HUES64 (cell line): Measurements from ENCODE around the gene HECTD1.
"Not testable (repeated sequence)": the region's sequence is repeated elsewhere in the genome, so short reads cannot be mapped to it uniquely, and the experiment has no call there.

ENCODE experiments used
- H3K27ac ChIP-seq: 2 replicates; pipeline ENCODE4 v1.7.0; 2013; ENCODE audit warnings: low read depth, low read length, inconsistent platforms
- H3K27me3 ChIP-seq: 2 replicates; pipeline ENCODE4 v1.6.1; 2013; ENCODE audit warnings: mild to moderate bottlenecking, low read length; ENCODE audit not compliant: insufficient read depth
- H3K36me3 ChIP-seq: 2 replicates; pipeline ENCODE4 v1.6.1; 2013; ENCODE audit warnings: mild to moderate bottlenecking, low read length; ENCODE audit not compliant: insufficient read depth
- H3K4me1 ChIP-seq: 2 replicates; pipeline ENCODE4 v1.6.1; 2013; ENCODE audit warnings: mild to moderate bottlenecking, low read length, moderate library complexity; ENCODE audit not compliant: insufficient read depth
- H3K4me3 ChIP-seq: 2 replicates; pipeline ENCODE4 v1.5.1; 2013; ENCODE audit warnings: mild to moderate bottlenecking, low read length, moderate library complexity
- H3K9ac ChIP-seq: 2 replicates; pipeline ENCODE4 v1.6.1; 2013; ENCODE audit warnings: mild to moderate bottlenecking, low read depth, low read length
- H3K9me3 ChIP-seq: 2 replicates; pipeline ENCODE4 v1.6.1; 2013; ENCODE audit warnings: low read depth, low read length; ENCODE audit not compliant: insufficient read depth
- WGBS: fragments of 150-250, 120-280 bp; methylation state at CpG from one replicate; pipeline ENCODE4 v1.1.7; 2013; ENCODE audit warnings: missing lambda C conversion rate; 5-methylcytosine and 5-hydroxymethylcytosine counted together

Gene HECTD1

GRCh38 chr14:31085027-31085426 lies 122.6 kb downstream of the HECTD1 start:
- H3K9ac ChIP-seq = no peak overlapping the region
- H3K9me3 ChIP-seq = no peaks in the 10 kb centered on the region
- H3K4me3 ChIP-seq = no peak overlapping the region
- no peak overlapping the region for H3K27ac ChIP-seq
- no peaks in the 10 kb centered on the region for H3K27me3 ChIP-seq
- H3K4me1 ChIP-seq = no peaks in the 10 kb centered on the region
- peaks cover 10% of the 10 kb centered on the region; the same call in 1 of the 2 replicates for H3K36me3 ChIP-seq
- WGBS = 95% methylated on average over 3 of the region's 3 CpGs

DNA sequence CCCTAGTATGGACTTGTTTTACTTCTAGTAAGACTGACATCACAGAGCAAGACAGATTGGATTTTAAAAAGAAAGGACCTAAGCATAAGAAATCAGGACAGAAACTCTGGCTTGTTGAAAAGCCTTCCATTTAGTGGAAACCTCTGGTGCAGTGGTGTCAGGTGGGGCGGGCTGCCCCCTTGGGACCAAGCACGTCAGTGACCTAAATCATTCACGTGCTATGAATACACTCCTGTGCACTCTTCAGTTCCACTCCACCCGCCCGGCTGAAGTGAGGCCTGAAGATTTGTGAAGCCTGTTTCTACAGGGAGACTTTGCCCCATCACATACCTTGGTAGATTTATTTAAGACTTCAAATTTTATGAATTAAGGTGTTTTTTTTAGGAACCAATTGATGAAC lies 123.2 kb downstream of the HECTD1 start:
- no peak overlapping the region for H3K4me3 ChIP-seq
- H3K9ac ChIP-seq = no peak overlapping the region
- no peak overlapping the region for H3K27ac ChIP-seq
- peaks cover 10% of the 10 kb centered on the region; the same call in 1 of the 2 replicates for H3K36me3 ChIP-seq
- no peaks in the 10 kb centered on the region for H3K9me3 ChIP-seq
- H3K27me3 ChIP-seq = no peaks in the 10 kb centered on the region
- 88% methylated on average over 5 of the region's 5 CpGs for WGBS
- H3K4me1 ChIP-seq = no peaks in the 10 kb centered on the region

DNA sequence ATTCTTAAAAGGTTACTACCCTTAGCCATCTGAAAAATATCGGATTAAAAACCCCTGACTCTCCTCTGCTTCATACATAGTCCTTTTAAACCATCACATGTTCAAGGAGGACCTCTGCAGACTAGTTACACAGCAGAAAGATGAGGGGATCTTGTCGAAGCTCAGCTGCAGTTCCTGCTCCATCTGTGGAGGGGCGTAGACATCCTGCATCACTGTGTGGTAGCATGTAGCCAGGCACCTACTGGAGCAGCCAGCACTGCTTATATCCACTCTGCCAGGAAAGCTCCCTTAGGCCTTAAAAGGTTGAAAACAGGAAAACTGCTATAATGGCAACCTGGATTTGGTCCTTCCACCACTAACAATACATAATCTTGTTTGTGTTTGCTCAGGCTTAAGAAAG lies 123.8 kb downstream of the HECTD1 start:
- H3K9ac ChIP-seq = no peak overlapping the region
- H3K36me3 ChIP-seq = peaks cover 10% of the 10 kb centered on the region; the same call in 1 of the 2 replicates
- H3K9me3 ChIP-seq = no peaks in the 10 kb centered on the region
- no peaks in the 10 kb centered on the region for H3K27me3 ChIP-seq
- no peak overlapping the region for H3K4me3 ChIP-seq
- no peaks in the 10 kb centered on the region for H3K4me1 ChIP-seq
- no peak overlapping the region for H3K27ac ChIP-seq
- 94% methylated on average over 3 of the region's 3 CpGs for WGBS

GRCh38 chr14:31080484-31080883 lies 127.1 kb downstream of the HECTD1 start:
- no peaks in the 10 kb centered on the region for H3K9me3 ChIP-seq
- H3K4me1 ChIP-seq = no peaks in the 10 kb centered on the region
- no peak overlapping the region for H3K27ac ChIP-seq
- H3K4me3 ChIP-seq = no peak overlapping the region
- H3K27me3 ChIP-seq = no peaks in the 10 kb centered on the region
- WGBS = 93% methylated on average over 4 of the region's 4 CpGs
- no peak overlapping the region for H3K9ac ChIP-seq
- peaks cover 14% of the 10 kb centered on the region; the same call in 1 of the 2 replicates for H3K36me3 ChIP-seq

DNA sequence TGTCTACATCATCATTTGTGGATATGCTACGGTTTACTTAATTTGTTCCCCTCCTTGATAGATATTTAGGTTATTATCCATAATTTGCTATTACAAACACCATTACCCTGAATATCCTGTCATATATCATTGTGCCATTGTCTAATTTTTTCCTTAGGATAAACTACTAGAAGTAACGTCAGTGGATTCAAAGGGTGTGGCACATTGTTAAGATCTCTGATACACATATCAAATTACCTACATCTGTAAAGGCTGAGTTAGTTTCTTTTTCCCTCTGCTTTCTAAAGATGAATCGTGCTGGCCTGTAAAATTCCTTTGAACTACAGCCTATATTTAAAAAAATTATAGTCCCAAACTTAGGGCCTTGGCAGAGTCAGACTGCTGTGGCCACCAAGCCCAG lies 127.5 kb downstream of the HECTD1 start:
- H3K9me3 ChIP-seq = peaks cover under 1% of the 10 kb centered on the region; the same call in 1 of the 2 replicates
- H3K4me3 ChIP-seq = no peak overlapping the region
- no peak overlapping the region for H3K27ac ChIP-seq
- no peak overlapping the region for H3K9ac ChIP-seq
- H3K4me1 ChIP-seq = no peaks in the 10 kb centered on the region
- no peaks in the 10 kb centered on the region for H3K27me3 ChIP-seq
- 90% methylated on average over 2 of the region's 3 CpGs for WGBS
- peaks cover 12% of the 10 kb centered on the region for H3K36me3 ChIP-seq

GRCh38 chr14:31078766-31079165 lies 128.8 kb downstream of the HECTD1 start:
- H3K36me3 ChIP-seq = peaks cover 15% of the 10 kb centered on the region

DNA sequence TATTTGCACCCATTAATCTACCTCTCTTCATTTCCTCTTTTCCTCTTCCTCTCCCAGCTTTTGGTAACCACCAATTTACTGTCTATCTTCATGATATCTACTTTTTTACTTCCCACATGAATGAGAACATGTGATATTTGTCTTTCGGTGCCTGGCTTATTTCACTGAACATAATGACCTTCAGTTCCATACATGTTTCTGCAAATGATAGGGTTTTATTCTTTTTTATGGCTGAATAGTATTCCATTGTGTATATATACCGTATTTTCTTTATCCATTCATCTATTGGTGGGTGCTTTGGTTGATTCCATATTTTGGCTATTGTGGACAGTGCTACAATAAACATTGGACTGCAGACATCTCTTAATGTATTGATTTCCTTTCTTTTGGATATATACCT lies 132.4 kb downstream of the HECTD1 start:
- H3K9me3 ChIP-seq = peaks cover 3% of the 10 kb centered on the region; the same call in 1 of the 2 replicates
- 100% methylated on average over 1 of the region's 2 CpGs for whole genome bisulfite sequencing
- H3K4me3 ChIP-seq = no peak overlapping the region
- H3K4me1 ChIP-seq = no peaks in the 10 kb centered on the region
- H3K27me3 ChIP-seq = no peaks in the 10 kb centered on the region
- no peak overlapping the region for H3K9ac ChIP-seq
- peaks cover 13% of the 10 kb centered on the region; the same call in 1 of the 2 replicates for H3K36me3 ChIP-seq
- no peak overlapping the region for H3K27ac ChIP-seq

More at GRCh38 chr14:31078766-31079165, 128.8 kb downstream of the HECTD1 start:
- Histone ChIP-seq H3K4me3 (no peak overlapping the region), H3K9ac (no peak overlapping the region), H3K4me1 (no peaks in the 10 kb centered on the region), H3K27ac (no peak overlapping the region), H3K27me3 (no peaks in the 10 kb centered on the region), H3K9me3 (peaks cover 3% of the 10 kb centered on the region; the same call in 1 of the 2 replicates)
- WGBS = 94% methylated on average over 2 of the region's 2 CpGs

DNA sequence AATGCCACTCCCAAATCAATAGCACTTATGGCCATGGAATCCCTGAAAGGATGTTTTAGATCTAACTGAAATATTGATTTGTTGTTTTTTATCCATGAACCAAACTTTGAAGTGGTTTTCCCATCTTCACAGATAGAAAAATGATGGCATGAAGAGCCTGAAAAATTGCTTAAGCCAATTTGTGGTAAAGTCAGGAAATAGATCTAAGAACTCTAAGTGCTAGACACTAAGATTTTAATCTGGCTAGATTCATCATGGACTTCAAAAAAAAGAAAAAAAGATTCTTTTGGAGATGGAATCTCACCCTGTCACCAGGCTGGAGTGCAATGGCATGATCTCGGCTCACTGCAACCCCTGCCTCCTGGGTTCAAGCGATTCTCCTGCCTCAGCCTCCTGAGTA lies 136.4 kb downstream of the HECTD1 start:
- no peak overlapping the region for H3K4me3 ChIP-seq
- H3K9ac ChIP-seq = no peak overlapping the region
- peaks cover 12% of the 10 kb centered on the region; the same call in 1 of the 2 replicates for H3K36me3 ChIP-seq
- peaks cover 3% of the 10 kb centered on the region; the same call in 1 of the 2 replicates for H3K9me3 ChIP-seq
- H3K27ac ChIP-seq = no peak overlapping the region
- no peaks in the 10 kb centered on the region for H3K27me3 ChIP-seq
- 100% methylated on average over 2 of the region's 2 CpGs for WGBS
- no peaks in the 10 kb centered on the region for H3K4me1 ChIP-seq

DNA sequence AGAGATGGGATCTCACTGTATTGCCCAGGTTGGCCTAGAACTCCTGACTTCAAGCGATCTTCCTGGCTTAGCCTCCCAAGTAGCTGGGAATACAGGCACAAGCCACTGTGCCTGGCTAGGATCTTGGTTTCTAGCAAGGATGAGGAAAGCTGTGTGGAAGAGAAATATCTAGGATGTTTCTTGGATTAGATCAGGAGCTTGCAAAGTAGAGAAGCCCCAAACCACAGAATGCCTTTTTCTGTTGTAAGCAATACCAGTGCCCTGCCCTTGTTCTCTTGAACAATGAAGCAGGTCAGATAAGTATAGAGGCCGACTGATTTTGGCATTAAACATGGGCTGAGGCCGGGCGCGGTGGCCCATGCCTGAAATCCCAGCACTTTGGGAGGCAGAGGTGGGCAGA lies 137.2 kb downstream of the HECTD1 start:
- no peak overlapping the region for H3K9ac ChIP-seq
- no peaks in the 10 kb centered on the region for H3K27me3 ChIP-seq
- 95% methylated on average over 5 of the region's 5 CpGs for WGBS
- H3K36me3 ChIP-seq = peaks cover 10% of the 10 kb centered on the region; the same call in 1 of the 2 replicates
- H3K4me3 ChIP-seq = no peak overlapping the region
- peaks cover 3% of the 10 kb centered on the region; the same call in 1 of the 2 replicates for H3K9me3 ChIP-seq
- H3K27ac ChIP-seq = no peak overlapping the region
- no peaks in the 10 kb centered on the region for H3K4me1 ChIP-seq

- 94% methylated on average over 3 of the region's 3 CpGs for WGBS
- H3K9me3 ChIP-seq = no peaks in the 10 kb centered on the region
- no peaks in the 10 kb centered on the region for H3K27me3 ChIP-seq
- H3K4me1 ChIP-seq = no peaks in the 10 kb centered on the region
- no peak overlapping the region for H3K9ac ChIP-seq
- H3K4me3 ChIP-seq = no peak overlapping the region
- H3K27ac ChIP-seq = no peak overlapping the region
- H3K36me3 ChIP-seq = peaks cover 3% of the 10 kb centered on the region; the same call in 1 of the 2 replicates
These were observed 138.2 kb downstream of the HECTD1 start for GRCh38 chr14:31069343-31069742.

GRCh38 chr14:31068235-31068634 lies 139.4 kb downstream of the HECTD1 start:
- no peaks in the 10 kb centered on the region for H3K4me1 ChIP-seq
- H3K27ac ChIP-seq = no peak overlapping the region
- 100% methylated on average over 1 of the region's 1 CpG for WGBS
- H3K27me3 ChIP-seq = no peaks in the 10 kb centered on the region
- H3K9ac ChIP-seq = no peak overlapping the region
- H3K9me3 ChIP-seq = no peaks in the 10 kb centered on the region
- no peak overlapping the region for H3K4me3 ChIP-seq
- H3K36me3 ChIP-seq = peaks cover 3% of the 10 kb centered on the region; the same call in 1 of the 2 replicates

GRCh38 chr14:31062908-31063307 lies 144.7 kb downstream of the HECTD1 start:
- not testable (repeated sequence) for H3K36me3 ChIP-seq, H3K4me3 ChIP-seq, H3K27ac ChIP-seq, H3K9me3 ChIP-seq, H3K9ac ChIP-seq, H3K27me3 ChIP-seq
- peaks cover 19% of the 10 kb centered on the region for H3K4me1 ChIP-seq
- 84% methylated on average over 7 of the region's 8 CpGs for WGBS
